Breast epithelium (tissue), 4 donors: ENCODE results near the gene DYNC2LI1. TPM values are rescaled to one million over a fixed set of nuclear protein-coding genes. Genes with fewer than 3 reads are reported as not detected.

Experiments used
- DNase-seq, 2 donors: peaks; one replicate each; pipeline ENCODE4 v3.0.0-alpha.2; 2019; ENCODE audit warnings: low spot score in 2 of 2
- H3K27ac ChIP-seq, 2 donors: fragments of 200-600 bp; sonication (generic) in 1 of 2; one replicate each; pipeline ENCODE4 v1.5.1; 2016 to 2019; ENCODE audit warnings: mild to moderate bottlenecking in 1 of 2
- H3K27me3 ChIP-seq, 2 donors: fragments of 200-600 bp; sonication (generic) in 1 of 2; one replicate each; pipeline versions ENCODE4 v1.5.1 to v1.6.0; 2017 to 2019; ENCODE audit warnings: control low read depth in 1 of 2, mild to moderate bottlenecking in 1 of 2
- H3K36me3 ChIP-seq: fragments of 200-600 bp; one replicate; pipeline ENCODE4 v1.5.1; 2019
- H3K4me1 ChIP-seq, 2 donors: fragments of 200-600 bp; sonication (generic); one replicate each; pipeline ENCODE4 v1.5.1; 2016 to 2019; ENCODE audit warnings: control low read depth in 1 of 2
- H3K4me3 ChIP-seq, 3 donors: fragments of 200-600 bp; sonication (generic); 1 replicate in 2 of 3; 2 replicates in 1 of 3; pipeline ENCODE4 v1.5.1; 2016 to 2019; ENCODE audit warnings: mild to moderate bottlenecking in 3 of 3, moderate library complexity in 2 of 3
- H3K9me3 ChIP-seq, 2 donors: fragments of 200-600 bp; sonication (generic) in 1 of 2; one replicate each; pipeline ENCODE4 v1.5.1; 2016 to 2019; ENCODE audit warnings: control low read depth in 1 of 2
- CTCF ChIP-seq, 3 donors: fragments of 450-650 bp; IDR thresholded peaks; one replicate each; pipeline ENCODE4 v1.5.1; 2016 to 2017; ENCODE audit warnings: antibody characterized with exemption in 3 of 3, mild to moderate bottlenecking in 3 of 3, moderate library complexity in 3 of 3
- POLR2A ChIP-seq: fragments of 450-650 bp; IDR thresholded peaks from one replicate; pipeline ENCODE4 v1.6.1; 2016; ENCODE audit warnings: antibody characterized with exemption, mild to moderate bottlenecking, moderate library complexity
- POLR2AphosphoS5 ChIP-seq, 3 donors: sonication (generic); formaldehyde crosslinking; IDR thresholded peaks; one replicate each; pipeline ENCODE4 v1.6.1; 2017; ENCODE audit warnings: antibody characterized with exemption in 3 of 3
- intact Hi-C: fragments of 100-400 bp; cut with DNase I; formaldehyde crosslinking; loops from one replicate; pipeline ENCODE4 v1.15.1; 2023; ENCODE audit warnings: low total_unique reads
- total RNA-seq, 3 donors: library from RNA; depleted of rRNA; stranded (reverse); fragments of >200 nt; gene quantifications; one replicate each; pipeline ENCODE4 v1.1.0, GENCODE V29; 2016

Gene DYNC2LI1
- total RNA-seq, 3 donors from 2014 or later: 30.9 to 52.1 (median 40.6) TPM

- TF ChIP-seq POLR2AphosphoS5 (IDR thresholded peaks at IDR 0.05) (no peak), POLR2A (no peak), CTCF (IDR thresholded peaks at IDR 0.05) (no peak)
- H3K4me3 ChIP-seq: no peak overlapping the region
- H3K36me3 ChIP-seq: no peaks in the 10 kb centered on the region
- intact Hi-C loops: no loop called here
- DNase-seq: no peak
- H3K27ac ChIP-seq: no peak overlapping the region
- no peaks in the 10 kb centered on the region for H3K4me1 ChIP-seq
- no peaks in the 10 kb centered on the region for H3K27me3 ChIP-seq
- no peaks in the 10 kb centered on the region for H3K9me3 ChIP-seq
These were observed 10.7 kb upstream of the DYNC2LI1 start for GRCh38 chr2:43763091-43763490.

GRCh38 chr2:43764086-43764705 lies 9.6 kb upstream of the DYNC2LI1 start:
- intact Hi-C loops: no loop called here
- TF ChIP-seq CTCF (IDR thresholded peaks at IDR 0.05) (no peak), POLR2A (no peak), POLR2AphosphoS5 (IDR thresholded peaks at IDR 0.05) (no peak)
- Histone ChIP-seq H3K36me3 (no peaks in the 10 kb centered on the region), H3K27ac (peak overlapping the region; percentile 56 to 82), H3K4me1 (no peaks in the 10 kb centered on the region), H3K27me3 (no peaks in the 10 kb centered on the region), H3K4me3 (no peak overlapping the region), H3K9me3 (no peaks in the 10 kb centered on the region)
- no peak for DNase-seq

GRCh38 chr2:43766006-43766405 lies 7.8 kb upstream of the DYNC2LI1 start:
- no peaks in the 10 kb centered on the region for H3K36me3 ChIP-seq
- no peaks in the 10 kb centered on the region for H3K4me1 ChIP-seq
- intact Hi-C loops: no loop called here
- no peak overlapping the region for H3K4me3 ChIP-seq
- no peak for DNase-seq
- no peaks in the 10 kb centered on the region for H3K9me3 ChIP-seq
- H3K27ac ChIP-seq: peak overlapping the region in 1 of 2 donors; percentile 35
- H3K27me3 ChIP-seq: no peaks in the 10 kb centered on the region
- TF ChIP-seq CTCF (IDR thresholded peaks at IDR 0.05) (no peak), POLR2A (no peak), POLR2AphosphoS5 (IDR thresholded peaks at IDR 0.05) (no peak)

- no peaks in the 10 kb centered on the region for H3K27me3 ChIP-seq
- DNase-seq: no peak
- H3K4me1 ChIP-seq: no peaks in the 10 kb centered on the region
- peak overlapping the region; percentile 71 to 80 (median 72) for H3K4me3 ChIP-seq
- TF ChIP-seq POLR2A: no peak
- TF ChIP-seq CTCF (IDR thresholded peaks at IDR 0.05): no peak
- TF ChIP-seq POLR2AphosphoS5 (IDR thresholded peaks at IDR 0.05): no peak
- peaks cover 6% of the 10 kb centered on the region for H3K36me3 ChIP-seq
- H3K9me3 ChIP-seq: no peaks in the 10 kb centered on the region
- intact Hi-C loops: no loop called here
- peak overlapping the region; percentile 89 to 95 for H3K27ac ChIP-seq
These were observed 778 bp downstream of the DYNC2LI1 start for GRCh38 chr2:43774617-43775016.

GRCh38 chr2:43776324-43776723 lies 2.5 kb downstream of the DYNC2LI1 start:
- DNase-seq: no peak
- intact Hi-C loops: no loop called here
- no peak overlapping the region for H3K27ac ChIP-seq
- no peaks in the 10 kb centered on the region for H3K9me3 ChIP-seq
- no peak overlapping the region for H3K4me3 ChIP-seq
- TF ChIP-seq POLR2AphosphoS5 (IDR thresholded peaks at IDR 0.05): no peak
- no peak for TF ChIP-seq CTCF (IDR thresholded peaks at IDR 0.05)
- TF ChIP-seq POLR2A: no peak
- no peaks in the 10 kb centered on the region for H3K27me3 ChIP-seq
- H3K36me3 ChIP-seq: peaks cover 6% of the 10 kb centered on the region
- no peaks in the 10 kb centered on the region for H3K4me1 ChIP-seq
